Activated T-cell treated with anti-CD3 and anti-CD28 coated beads, Interleukin-2, amount 50 U/mL, for 24 hours (primary cell): ENCODE measurements around the gene DPEP2NB.
"Not testable (repeated sequence)": the region's sequence is repeated elsewhere in the genome, so short reads cannot be mapped to it uniquely, and the experiment has no call there.

Source experiments
- DNase-seq: peaks from one replicate; pipeline ENCODE4 v3.0.0-alpha.2; 2020
- H3K27ac Mint-ChIP-seq: 2 replicates; pipeline ENCODE4 v1.8.0; 2020; ENCODE audit warnings: mild to moderate bottlenecking, mixed read lengths
- H3K27me3 Mint-ChIP-seq: 2 replicates; pipeline ENCODE4 v1.8.0; 2020; ENCODE audit warnings: mixed read lengths
- H3K36me3 Mint-ChIP-seq: 2 replicates; pipeline ENCODE4 v1.8.0; 2020; ENCODE audit warnings: low read depth, mixed read lengths
- H3K4me1 Mint-ChIP-seq: 2 replicates; pipeline ENCODE4 v1.8.0; 2020; ENCODE audit warnings: low read depth, mixed read lengths
- H3K4me3 Mint-ChIP-seq: 2 replicates; pipeline ENCODE4 v1.8.0; 2020; ENCODE audit warnings: mild to moderate bottlenecking, moderate library complexity, mixed read lengths
- H3K9me3 Mint-ChIP-seq: 2 replicates; pipeline ENCODE4 v1.8.0; 2020; ENCODE audit warnings: mixed read lengths

The DPEP2NB gene

DNA sequence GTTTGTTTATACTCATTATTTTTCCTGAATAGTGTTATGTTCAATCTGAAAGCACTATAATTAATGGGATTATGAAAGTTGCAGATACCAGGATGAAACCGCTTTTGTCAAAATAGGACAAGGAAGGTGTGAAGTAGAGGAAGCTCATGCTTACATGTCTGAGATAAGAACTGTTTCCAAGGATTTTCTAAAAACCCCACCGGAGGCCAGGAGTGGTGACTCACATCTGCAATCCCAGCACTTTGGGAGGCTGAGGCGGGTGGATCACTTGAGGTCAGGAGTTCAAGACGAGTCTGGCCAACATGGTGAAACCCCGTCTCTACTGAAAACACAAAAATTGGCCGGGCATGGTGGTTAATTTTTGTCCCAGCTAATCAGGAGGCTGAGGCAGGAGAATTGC is 14.4 kb upstream of the DPEP2NB start:
- Mint-ChIP-seq H3K4me1 (peaks cover 18% of the 10 kb centered on the region), H3K36me3 (peaks cover 68% of the 10 kb centered on the region)
- not testable (repeated sequence) for DNase-seq, H3K27ac Mint-ChIP-seq, H3K9me3 Mint-ChIP-seq, H3K4me3 Mint-ChIP-seq, H3K27me3 Mint-ChIP-seq

DNA sequence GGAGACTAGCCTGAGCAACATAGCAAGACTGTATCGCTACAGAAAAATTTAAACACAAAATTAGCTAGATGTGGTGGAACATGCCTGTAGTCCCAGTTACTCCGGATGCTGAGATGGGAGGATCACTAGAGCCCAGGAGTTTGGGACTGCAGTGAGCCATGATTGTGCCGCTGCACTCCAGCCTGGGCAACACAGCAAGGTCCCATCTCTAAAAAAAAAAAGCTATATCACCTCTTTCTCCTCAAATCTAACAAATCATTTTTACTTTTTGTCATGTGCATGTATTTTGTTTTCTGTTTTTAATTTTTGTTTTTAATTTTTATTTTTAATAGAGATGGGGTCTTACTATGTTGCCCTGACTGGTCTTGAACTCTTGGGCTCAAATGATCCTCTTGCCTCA is 13.3 kb upstream of the DPEP2NB start:
- H3K27ac Mint-ChIP-seq: no peak overlapping the region
- H3K27me3 Mint-ChIP-seq: no peaks in the 10 kb centered on the region
- peaks cover 72% of the 10 kb centered on the region for H3K36me3 Mint-ChIP-seq

DNA sequence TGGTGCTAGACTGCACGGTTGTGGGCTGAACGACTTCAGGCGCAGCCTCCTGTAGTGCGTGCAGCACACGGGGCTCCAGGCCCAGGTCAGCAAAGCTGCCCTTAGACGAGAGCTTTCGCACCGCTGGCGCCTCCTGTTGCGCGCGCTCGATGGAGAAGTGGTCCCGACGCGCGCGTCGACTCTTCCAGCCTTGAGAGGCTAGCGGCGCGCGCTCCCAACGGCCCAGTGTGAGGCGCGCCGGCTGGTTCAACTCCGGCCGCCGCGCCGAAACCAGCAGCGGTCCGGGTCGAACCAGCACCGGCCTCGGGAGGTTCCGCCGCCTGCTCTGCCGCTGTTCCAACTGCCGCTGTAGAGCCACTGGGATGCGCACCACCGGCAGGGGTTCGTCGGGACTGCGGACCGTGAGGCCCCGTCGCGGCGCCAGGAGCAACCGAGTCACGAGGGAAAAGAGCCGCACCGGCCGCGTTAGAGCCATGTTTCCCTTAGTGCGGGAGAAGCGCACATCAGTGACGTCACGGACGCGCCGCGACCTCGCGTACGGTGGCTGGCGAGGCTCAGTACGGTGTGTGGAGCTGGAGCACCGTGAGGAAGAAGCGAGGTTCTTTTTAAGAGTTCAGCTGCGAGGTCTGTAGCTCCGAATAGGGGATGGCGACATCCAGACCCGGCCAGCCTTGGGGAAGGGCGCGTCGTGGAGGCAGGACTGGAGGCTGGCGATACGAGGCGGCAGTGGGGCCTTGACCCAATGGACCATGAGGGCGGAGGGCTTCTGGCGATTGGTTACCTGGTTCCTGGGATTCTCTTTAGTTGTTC is 7.2 kb upstream of the DPEP2NB start, which contains the start of the genes DDX28 and DUS2:
DDX28 (minus strand) TSS at position 505 of the 810 bp plus-strand sequence; CDS start at position 475, 30 bp downstream.
DUS2 (plus strand) TSS at position 557 of the 810 bp plus-strand sequence. CDS start 14,740 bp downstream, outside the sequence.
- peaks cover 70% of the 10 kb centered on the region for H3K36me3 Mint-ChIP-seq
- peak; percentile 98 for DNase-seq
- H3K9me3 Mint-ChIP-seq: no peaks in the 10 kb centered on the region
- no peaks in the 10 kb centered on the region for H3K27me3 Mint-ChIP-seq
- H3K4me1 Mint-ChIP-seq: peaks cover 40% of the 10 kb centered on the region
- peak within 1 kb of the TSS; percentile 93 for H3K4me3 Mint-ChIP-seq
- peak within 1 kb of the TSS; percentile 97 for H3K27ac Mint-ChIP-seq

More for the DNA sequence above, 13.3 kb upstream of the DPEP2NB start:
- H3K4me1 Mint-ChIP-seq: peaks cover 25% of the 10 kb centered on the region
- no peaks in the 10 kb centered on the region for H3K9me3 Mint-ChIP-seq
- H3K4me3 Mint-ChIP-seq: no peak overlapping the region
- no peak for DNase-seq

DNA sequence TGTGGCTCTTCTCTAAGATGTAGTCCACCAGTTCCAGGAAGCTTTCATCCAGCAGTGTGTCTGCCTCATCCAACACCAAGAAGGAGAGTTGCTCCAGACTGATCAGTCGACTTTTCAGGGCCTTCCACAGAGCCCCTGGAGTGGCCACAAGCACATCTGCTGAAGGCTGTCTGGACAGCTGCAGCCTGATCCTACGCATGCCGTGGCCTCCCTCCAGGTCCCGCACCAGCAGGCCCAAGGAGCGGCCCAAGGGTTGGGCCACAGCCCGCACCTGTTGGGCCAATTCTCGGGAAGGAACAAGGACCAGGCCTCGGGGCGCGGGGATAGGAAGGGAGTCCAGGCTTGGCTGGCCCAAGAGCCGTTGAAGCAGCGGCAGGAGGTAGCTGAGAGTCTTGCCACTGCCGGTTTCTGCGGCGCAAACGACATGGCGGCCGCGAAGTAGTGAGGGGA is 6.6 kb upstream of the DPEP2NB start:
- Mint-ChIP-seq H3K4me3 (peak overlapping the region; percentile 93), H3K9me3 (no peaks in the 10 kb centered on the region), H3K27ac (peak overlapping the region; percentile 97), H3K4me1 (peaks cover 40% of the 10 kb centered on the region), H3K27me3 (no peaks in the 10 kb centered on the region), H3K36me3 (peaks cover 64% of the 10 kb centered on the region)
- DNase-seq: no peak

DNA sequence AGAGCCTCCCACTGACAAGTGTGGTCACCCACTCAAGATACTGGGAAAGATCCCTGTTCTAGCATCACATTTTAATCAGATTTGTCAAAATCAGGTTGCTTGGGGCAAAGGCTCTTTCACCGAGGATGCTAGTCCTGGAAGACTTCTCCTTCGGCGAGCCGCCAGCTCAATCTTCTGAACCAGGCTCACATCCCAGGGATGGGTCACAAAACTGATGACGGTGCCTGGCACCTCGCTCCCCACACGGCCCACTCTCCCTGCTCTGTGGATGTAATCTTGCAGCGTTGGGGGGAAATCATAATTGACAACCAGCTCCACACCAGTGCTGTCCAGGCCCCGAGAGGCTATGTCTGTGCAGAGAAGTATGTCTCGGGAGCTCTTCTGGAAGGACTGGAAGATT is 5.8 kb upstream of the DPEP2NB start:
- Mint-ChIP-seq H3K27ac (peak overlapping the region; percentile 97), H3K4me1 (peaks cover 40% of the 10 kb centered on the region), H3K9me3 (no peaks in the 10 kb centered on the region), H3K4me3 (peak overlapping the region; percentile 93), H3K36me3 (peaks cover 56% of the 10 kb centered on the region), H3K27me3 (no peaks in the 10 kb centered on the region)
- DNase-seq: no peak

DNA sequence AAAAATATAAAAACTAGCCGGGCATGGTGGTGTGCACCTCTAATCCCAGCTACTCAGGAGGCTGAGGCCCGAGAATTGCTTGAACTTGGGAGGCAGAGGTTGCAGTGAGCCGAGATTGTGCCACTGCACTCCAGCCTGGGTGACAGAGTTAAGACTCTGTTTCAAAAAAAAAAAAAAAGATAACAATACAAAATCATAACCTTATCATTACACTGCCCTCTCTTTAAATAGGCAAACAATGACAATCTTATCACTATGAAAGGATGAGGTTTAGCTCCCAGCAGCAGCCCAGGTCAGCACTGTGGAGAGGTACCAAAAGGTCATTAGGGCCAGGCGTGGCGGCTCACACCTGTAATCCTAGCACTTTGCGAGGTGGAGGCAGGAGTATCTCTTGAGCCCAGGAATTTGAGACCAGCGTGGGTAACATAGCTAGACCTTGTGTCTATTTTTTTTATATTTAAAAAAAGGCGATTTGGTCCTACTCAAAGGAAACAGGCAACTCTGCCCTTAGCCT is 3.5 kb upstream of the DPEP2NB start:
- Mint-ChIP-seq H3K27ac (no peak overlapping the region), H3K4me3 (no peak overlapping the region), H3K27me3 (no peaks in the 10 kb centered on the region), H3K4me1 (peaks cover 23% of the 10 kb centered on the region), H3K36me3 (peaks cover 35% of the 10 kb centered on the region), H3K9me3 (no peaks in the 10 kb centered on the region)
- no peak for DNase-seq

DNA sequence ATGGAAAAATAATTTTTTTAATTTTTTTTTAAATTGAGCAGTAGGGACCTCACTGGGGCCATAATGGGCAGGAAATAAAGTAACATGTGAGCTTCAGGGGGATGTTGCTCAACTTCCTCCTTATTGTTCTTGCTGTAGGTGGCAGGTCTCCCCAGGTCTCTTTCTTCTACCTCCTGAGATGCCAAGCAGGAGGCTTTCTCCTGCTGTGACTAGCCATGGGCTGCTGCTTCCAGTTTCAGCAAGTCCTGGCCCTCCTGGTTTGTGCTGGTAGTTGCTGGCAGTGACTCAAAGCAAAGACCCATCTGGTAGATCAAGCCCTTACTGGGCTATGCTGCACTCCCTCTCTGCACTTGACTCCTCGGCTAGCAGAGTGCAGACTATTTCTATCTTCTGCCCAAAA is 2.3 kb downstream of the DPEP2NB start:
- H3K9me3 Mint-ChIP-seq: no peaks in the 10 kb centered on the region
- peak overlapping the region; percentile 79 for H3K27ac Mint-ChIP-seq
- peaks cover 7% of the 10 kb centered on the region for H3K4me1 Mint-ChIP-seq
- H3K4me3 Mint-ChIP-seq: no peak overlapping the region
- no peak for DNase-seq
- no peaks in the 10 kb centered on the region for H3K36me3 Mint-ChIP-seq
- H3K27me3 Mint-ChIP-seq: no peaks in the 10 kb centered on the region

DNA sequence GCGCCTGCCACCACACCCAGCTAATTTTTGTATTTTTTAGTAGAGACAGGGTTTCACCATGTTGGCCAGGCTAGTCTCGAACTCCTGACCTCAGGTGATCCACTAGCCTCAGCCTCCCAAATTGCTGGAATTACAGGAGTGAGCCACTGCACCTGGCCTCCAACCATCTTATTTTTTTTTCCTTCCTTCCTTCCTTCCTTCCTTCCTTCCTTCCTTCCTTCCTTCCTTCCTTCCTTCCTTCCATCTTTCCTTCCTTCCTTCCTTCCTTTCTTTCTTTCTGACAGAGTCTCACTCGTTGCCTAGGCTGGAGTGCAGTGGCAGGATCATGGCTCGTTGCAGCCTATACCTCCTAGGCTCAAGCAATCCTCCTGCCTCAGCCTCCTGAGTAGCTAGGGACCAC is 5.8 kb downstream of the DPEP2NB start:
- not testable (repeated sequence) for H3K27ac Mint-ChIP-seq, H3K27me3 Mint-ChIP-seq, DNase-seq, H3K4me3 Mint-ChIP-seq, H3K9me3 Mint-ChIP-seq, H3K36me3 Mint-ChIP-seq
- H3K4me1 Mint-ChIP-seq: peaks cover 27% of the 10 kb centered on the region

DNA sequence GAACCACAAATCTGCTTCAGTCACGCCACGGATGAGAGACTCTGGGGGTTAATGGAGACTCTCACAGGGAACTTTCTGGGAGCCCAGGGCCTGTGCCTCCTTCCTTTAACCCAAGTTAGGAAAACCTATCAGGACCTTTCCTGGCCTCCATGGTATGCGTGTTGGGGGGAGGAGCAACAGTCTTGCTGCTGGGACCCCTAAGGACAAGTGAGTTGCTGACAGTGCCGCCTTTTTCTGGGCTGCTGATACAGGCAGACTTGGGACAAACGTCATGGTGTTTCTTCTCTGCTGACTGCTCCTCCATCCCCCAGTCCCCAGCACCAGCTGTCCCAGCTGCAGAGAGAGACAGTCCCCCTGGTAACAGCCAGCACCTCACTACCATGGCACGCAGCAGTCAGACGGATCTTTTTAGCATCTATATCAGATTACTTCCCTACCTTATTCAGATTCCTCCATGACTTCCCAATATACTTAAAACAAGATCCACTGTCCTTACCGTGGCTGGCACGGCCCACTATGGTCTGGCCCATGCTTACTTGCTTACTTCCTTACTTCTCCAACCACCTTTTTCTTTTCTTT is 6.5 kb downstream of the DPEP2NB start:
- H3K27me3 Mint-ChIP-seq: no peaks in the 10 kb centered on the region
- peak overlapping the region; percentile 20 for H3K27ac Mint-ChIP-seq
- no peak for DNase-seq
- no peaks in the 10 kb centered on the region for H3K36me3 Mint-ChIP-seq
- no peak overlapping the region for H3K4me3 Mint-ChIP-seq
- no peaks in the 10 kb centered on the region for H3K9me3 Mint-ChIP-seq
- peaks cover 30% of the 10 kb centered on the region for H3K4me1 Mint-ChIP-seq

DNA sequence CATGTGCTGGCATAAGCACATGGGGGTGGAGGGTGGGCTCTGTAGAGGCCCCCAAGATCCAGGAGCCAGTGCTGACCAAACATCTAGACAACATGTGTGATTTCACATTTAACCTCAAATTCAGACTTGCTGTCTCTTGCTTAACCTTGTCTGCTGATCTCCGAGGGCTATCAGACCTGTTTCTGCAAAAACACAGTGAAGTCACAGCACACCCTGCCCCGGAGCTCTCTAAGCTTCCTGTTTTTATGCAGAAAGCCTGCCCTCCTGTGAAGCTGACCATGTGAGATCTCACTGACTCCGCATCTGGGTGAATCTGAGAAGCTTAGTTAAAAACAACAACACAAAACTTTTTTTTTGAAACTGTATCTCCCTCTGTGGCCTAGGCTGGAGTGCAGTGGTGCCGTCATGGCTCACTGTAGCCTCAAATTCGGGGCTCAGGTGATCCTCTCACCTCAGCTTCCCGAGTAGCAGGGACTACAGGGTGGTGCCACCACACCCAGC is 9.9 kb downstream of the DPEP2NB start:
- Mint-ChIP-seq H3K9me3 (no peaks in the 10 kb centered on the region), H3K36me3 (no peaks in the 10 kb centered on the region), H3K4me3 (peak overlapping the region; percentile 31), H3K27ac (peak overlapping the region; percentile 93), H3K27me3 (no peaks in the 10 kb centered on the region), H3K4me1 (peaks cover 30% of the 10 kb centered on the region)
- DNase-seq: peak; percentile 51

DNA sequence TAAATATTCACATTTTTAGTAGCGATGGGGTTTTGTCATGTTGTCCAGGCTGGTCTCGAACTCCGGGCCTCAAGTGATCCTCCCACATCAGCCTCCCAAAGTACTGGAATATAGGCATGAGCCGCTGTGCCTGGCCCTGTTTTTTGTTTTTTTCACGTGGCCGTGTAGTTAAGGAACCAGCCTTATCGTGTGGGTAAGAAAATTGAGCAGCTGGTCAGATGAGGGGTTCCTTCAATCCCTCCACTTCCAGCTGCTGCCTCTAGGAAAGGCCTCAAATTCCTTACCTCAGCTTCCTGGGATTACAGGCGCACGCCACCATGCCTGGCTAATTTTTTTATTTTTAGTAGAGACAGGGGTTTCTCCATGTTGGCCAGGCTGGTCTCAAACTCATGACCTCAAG is 10.5 kb downstream of the DPEP2NB start:
- DNase-seq: no peak
- Mint-ChIP-seq H3K27me3 (no peaks in the 10 kb centered on the region), H3K36me3 (no peaks in the 10 kb centered on the region), H3K4me1 (peaks cover 36% of the 10 kb centered on the region), H3K27ac (peak overlapping the region; percentile 93), H3K9me3 (no peaks in the 10 kb centered on the region), H3K4me3 (no peak overlapping the region)

DNA sequence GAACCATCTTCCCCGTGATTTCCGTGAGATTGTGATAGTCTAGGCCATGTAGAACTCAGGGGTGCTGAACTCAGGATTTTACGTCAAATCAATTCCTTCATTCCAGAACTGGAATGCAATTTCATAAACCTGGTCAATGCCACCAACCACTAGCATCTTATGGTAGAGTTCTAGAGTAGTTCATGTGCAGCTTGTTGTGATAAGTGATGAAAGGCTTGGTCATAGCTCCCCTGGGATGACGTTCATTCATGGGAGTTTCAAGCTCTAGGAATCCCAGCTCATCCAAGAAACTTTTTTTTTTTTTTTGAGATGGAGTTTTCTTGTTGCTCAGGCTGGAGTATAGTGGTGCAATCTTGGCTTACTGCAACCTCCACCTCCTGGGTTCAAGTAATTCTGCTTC is 12.7 kb downstream of the DPEP2NB start:
- Mint-ChIP-seq H3K27me3 (no peaks in the 10 kb centered on the region), H3K4me1 (peaks cover 50% of the 10 kb centered on the region), H3K36me3 (no peaks in the 10 kb centered on the region), H3K4me3 (no peak overlapping the region), H3K27ac (no peak overlapping the region), H3K9me3 (no peaks in the 10 kb centered on the region)
- DNase-seq: no peak

DNA sequence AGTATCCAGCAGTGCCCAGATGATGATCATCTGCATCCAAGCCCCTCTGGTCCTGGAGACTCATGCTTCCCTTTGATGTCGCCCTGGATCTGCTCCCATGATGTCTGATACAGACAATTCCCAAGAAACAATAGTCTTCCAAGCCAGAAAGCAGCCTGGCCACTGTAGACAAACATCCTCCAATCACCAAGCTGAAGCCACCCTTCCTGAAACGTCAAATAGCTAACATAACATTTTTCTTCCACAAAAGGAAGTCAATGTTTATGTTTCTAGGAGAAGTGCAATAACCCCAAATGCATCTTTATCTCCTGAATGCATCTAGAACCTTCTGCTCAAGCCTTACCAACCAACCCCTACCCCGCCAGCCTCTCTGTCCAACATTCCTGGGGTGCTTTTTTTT is 15.3 kb downstream of the DPEP2NB start:
- no peak overlapping the region for H3K4me3 Mint-ChIP-seq
- H3K27ac Mint-ChIP-seq: peak overlapping the region; percentile 81
- H3K9me3 Mint-ChIP-seq: no peaks in the 10 kb centered on the region
- H3K27me3 Mint-ChIP-seq: no peaks in the 10 kb centered on the region
- no peaks in the 10 kb centered on the region for H3K36me3 Mint-ChIP-seq
- no peak for DNase-seq
- peaks cover 55% of the 10 kb centered on the region for H3K4me1 Mint-ChIP-seq

DNA sequence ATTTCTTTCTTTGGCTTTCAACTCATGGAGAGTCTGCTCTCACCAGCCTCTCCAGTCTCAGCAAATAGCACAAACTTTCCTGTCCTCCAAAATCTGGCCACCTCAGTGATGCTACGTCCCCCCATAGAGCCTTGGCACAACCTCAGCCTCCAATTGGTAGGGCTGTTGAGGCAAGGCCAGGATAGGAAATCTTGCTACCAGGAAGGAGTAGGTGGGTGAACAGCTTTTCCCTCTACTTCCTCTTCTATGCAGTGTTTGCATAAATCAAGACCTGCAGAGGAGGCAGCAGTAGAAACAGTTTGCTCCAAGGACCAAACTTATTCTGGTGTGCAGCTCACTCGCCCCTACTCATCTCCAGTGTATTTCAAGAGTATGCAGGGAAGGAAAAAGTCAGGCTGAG is 15.7 kb downstream of the DPEP2NB start:
- DNase-seq: peak; percentile 42
- Mint-ChIP-seq H3K27me3 (no peaks in the 10 kb centered on the region), H3K4me3 (peak overlapping the region; percentile 53), H3K36me3 (no peaks in the 10 kb centered on the region), H3K27ac (peak overlapping the region; percentile 81), H3K4me1 (peaks cover 54% of the 10 kb centered on the region), H3K9me3 (no peaks in the 10 kb centered on the region)
